SK-N-SH (cell line): Measurements from ENCODE around the gene CLGN. TPM values are rescaled to one million over a fixed set of nuclear protein-coding genes. Genes with fewer than 3 reads are reported as not detected.

Experiments
- CTCF ChIA-PET: fragments of 300-600, 350-600 bp; formaldehyde crosslinking; extraction: SDS; loops from one replicate; lab custom pipeline; 2021; lab: Yijun Ruan, JAX
- POLR2A ChIA-PET: fragments of 350-600 bp; sonication (Branson Sonifier 250); formaldehyde crosslinking; extraction: SDS; loops from one replicate; lab custom pipeline; 2020; ENCODE audit warnings: antibody characterized with exemption, inconsistent platforms; lab: Yijun Ruan, JAX
- DNase-seq: peaks from one replicate; pipeline ENCODE4 v3.0.0; 2012
- H2AFZ ChIP-seq: fragments of 200-600 bp; sonication (generic); 2 replicates; pipeline ENCODE4 v1.8.1; 2016; ENCODE audit warnings: antibody characterized with exemption, mild to moderate bottlenecking, low read depth
- H3F3A ChIP-seq: fragments of 200-600 bp; sonication (generic); replicated peaks from 2 replicates; pipeline ENCODE3; 2016; ENCODE audit warnings: antibody characterized with exemption, mild to moderate bottlenecking; ENCODE audit not compliant: insufficient read depth
- H3K27ac ChIP-seq, 2 experiments: fragments of 200-500 bp in 1 of 2; fragments of 200-600 bp in 1 of 2; sonication (Bioruptor generic) in 1 of 2; sonication (generic), shearing (Covaris generic) in 1 of 2; 2 replicates each; pipeline versions ENCODE4 v1.5.1 to v1.6.1; 2014 to 2016; ENCODE audit warnings: low read depth in 2 of 2, inconsistent platforms in 1 of 2, low read length in 1 of 2, mild to moderate bottlenecking in 1 of 2, mixed read lengths in 1 of 2
- H3K27me3 ChIP-seq: fragments of 200-600 bp; sonication (generic), shearing (Covaris generic); 2 replicates; pipeline ENCODE4 v1.6.1; 2016; ENCODE audit warnings: mixed run types; ENCODE audit not compliant: insufficient read depth
- H3K36me3 ChIP-seq, 2 experiments: fragments of 200-500 bp in 1 of 2; fragments of 200-600 bp in 1 of 2; sonication (Bioruptor generic) in 1 of 2; sonication (generic) in 1 of 2; replicated peaks in 1 of 2; 2 replicates each; pipeline versions ENCODE3 to v1.5.1; 2014 to 2016; ENCODE audit warnings: low read length in 1 of 2, mild to moderate bottlenecking in 1 of 2; ENCODE audit not compliant: insufficient read depth in 2 of 2, control insufficient read depth in 1 of 2
- H3K4me1 ChIP-seq, 2 experiments: fragments of 200-500 bp in 1 of 2; fragments of 200-600 bp in 1 of 2; sonication (Bioruptor generic) in 1 of 2; sonication (generic), shearing (Covaris generic) in 1 of 2; 2 replicates each; pipeline versions ENCODE4 v1.5.1 to v1.6.1; 2014 to 2016; ENCODE audit warnings: low read depth in 1 of 2, low read length in 1 of 2, mixed run types in 1 of 2; ENCODE audit not compliant: insufficient read depth in 2 of 2, control insufficient read depth in 1 of 2
- H3K4me2 ChIP-seq: fragments of 200-600 bp; sonication (generic), shearing (Covaris generic); 2 replicates; pipeline ENCODE4 v1.6.1; 2017; ENCODE audit warnings: mixed run types
- H3K4me3 ChIP-seq, 2 experiments: fragments of 200-500 bp in 1 of 2; fragments of 200-600 bp in 1 of 2; sonication (Bioruptor generic) in 1 of 2; sonication (generic), shearing (Covaris generic) in 1 of 2; 2 replicates each; pipeline versions ENCODE4 v1.5.1 to v1.8.1; 2014 to 2016; ENCODE audit warnings: low read depth in 2 of 2, inconsistent platforms in 1 of 2, low read length in 1 of 2, mild to moderate bottlenecking in 1 of 2, mixed read lengths in 1 of 2, moderate library complexity in 1 of 2
- H3K79me2 ChIP-seq: fragments of 200-600 bp; sonication (generic); 2 replicates; pipeline ENCODE4 v1.8.1; 2017; ENCODE audit warnings: mild to moderate bottlenecking; ENCODE audit not compliant: insufficient read depth
- H3K9ac ChIP-seq: fragments of 200-600 bp; sonication (generic); 2 replicates; pipeline ENCODE4 v1.6.1; 2017; ENCODE audit warnings: mixed run types
- H3K9me2 ChIP-seq: fragments of 200-600 bp; sonication (generic); 2 replicates; pipeline ENCODE4 v1.6.1; 2017; ENCODE audit warnings: mixed run types
- H3K9me3 ChIP-seq: fragments of 200-600 bp; sonication (generic); 2 replicates; pipeline ENCODE4 v1.6.1; 2017; ENCODE audit warnings: mixed run types, mild to moderate bottlenecking, moderate library complexity
- H4K20me1 ChIP-seq: fragments of 200-600 bp; sonication (generic); 2 replicates; pipeline ENCODE4 v1.6.1; 2017; ENCODE audit warnings: mild to moderate bottlenecking, mixed run types; ENCODE audit not compliant: insufficient read depth
- ELF1 ChIP-seq: IDR thresholded peaks from 2 replicates; pipeline ENCODE4 v1.4.0; 2012
- EP300 ChIP-seq, 2 experiments: IDR thresholded peaks; 2 replicates each; pipeline versions ENCODE4 v1.4.0 to v1.6.1; 2012; ENCODE audit warnings: borderline replicate concordance in 1 of 2, low read depth in 1 of 2, low read length in 1 of 2
- EZH2phosphoT487 ChIP-seq: fragments of 200-600 bp; sonication (generic); IDR thresholded peaks from 2 replicates; pipeline ENCODE4 v1.6.1; 2017; ENCODE audit warnings: low read depth, mixed run types, mild to moderate bottlenecking, antibody characterized with exemption, moderate library complexity, borderline replicate concordance
- FOXM1 ChIP-seq: IDR thresholded peaks from 2 replicates; pipeline ENCODE4 v1.4.0; 2012; ENCODE audit warnings: low read depth, mild to moderate bottlenecking
- GABPA ChIP-seq: IDR thresholded peaks from 2 replicates; pipeline ENCODE4 v1.4.0; 2012; ENCODE audit warnings: low read depth, mild to moderate bottlenecking
- GATA2 ChIP-seq: sonication (generic); formaldehyde crosslinking; IDR thresholded peaks from 2 replicates; pipeline ENCODE4 v1.5.0; 2020; ENCODE audit warnings: mild to moderate bottlenecking, missing genetic modification reagents
- JUND ChIP-seq: IDR thresholded peaks from 2 replicates; pipeline ENCODE4 v1.4.0; 2012
- MAX ChIP-seq: IDR thresholded peaks from 2 replicates; pipeline ENCODE4 v1.4.0; 2012; ENCODE audit warnings: low read depth
- NRF1 ChIP-seq: IDR thresholded peaks from 2 replicates; pipeline ENCODE4 v1.6.1; 2012; ENCODE audit warnings: low read depth, mild to moderate bottlenecking, low read length
- RAD21 ChIP-seq: IDR thresholded peaks from 2 replicates; pipeline ENCODE4 v1.6.1; 2012; ENCODE audit warnings: mild to moderate bottlenecking, low read length
- RFX5 ChIP-seq: IDR thresholded peaks from 2 replicates; pipeline ENCODE4 v1.6.1; 2012; ENCODE audit warnings: mild to moderate bottlenecking, improper control_type of control experiment, low read length
- RXRA ChIP-seq: IDR thresholded peaks from 2 replicates; pipeline ENCODE4 v1.4.0; 2012; ENCODE audit warnings: low read depth, mild to moderate bottlenecking, borderline replicate concordance
- SIN3A ChIP-seq: IDR thresholded peaks from 2 replicates; pipeline ENCODE4 v1.6.1; 2012; ENCODE audit warnings: low read depth, mild to moderate bottlenecking, low read length, moderate library complexity, borderline replicate concordance
- SMC3 ChIP-seq: IDR thresholded peaks from 2 replicates; pipeline ENCODE4 v1.6.1; 2012; ENCODE audit warnings: low read depth, low read length, improper control_type of control experiment
- TAF1 ChIP-seq: IDR thresholded peaks from 2 replicates; pipeline ENCODE4 v1.6.1; 2012; ENCODE audit warnings: low read depth, mild to moderate bottlenecking, low read length, moderate library complexity, borderline replicate concordance
- TCF12 ChIP-seq: IDR thresholded peaks from 2 replicates; pipeline ENCODE4 v1.4.0; 2012
- USF2 ChIP-seq: fragments of 150-350 bp; IDR thresholded peaks from 2 replicates; pipeline ENCODE4 v1.6.1; 2017; ENCODE audit warnings: antibody characterized with exemption, low read length, low read depth, borderline replicate concordance
- ZBTB33 ChIP-seq: IDR thresholded peaks from 2 replicates; pipeline ENCODE4 v1.4.0; 2012; ENCODE audit warnings: low read depth, borderline replicate concordance
- WGBS: methylation state at CpG from one replicate; pipeline ENCODE4 v1.1.6; 2017; ENCODE audit warnings: low lambda C conversion rate; 5-methylcytosine and 5-hydroxymethylcytosine counted together
- polyA plus RNA-seq, 3 experiments: library from polyadenylated mRNA; depleted of rRNA; stranded (reverse); fragments of >200 nt; gene quantifications; 2 replicates each; pipeline ENCODE4 v1.2.3, GENCODE V29; 2012
- TF ChIP-seq, protein P1 (sequence below): IDR thresholded peaks from 2 replicates; pipeline ENCODE4 v1.4.0; 2012; ENCODE audit warnings: low read depth, borderline replicate concordance
- TF ChIP-seq, protein P2 (sequence below): fragments of 150-350 bp; IDR thresholded peaks from 2 replicates; pipeline ENCODE4 v1.6.1; 2016; ENCODE audit warnings: mild to moderate bottlenecking, low read depth, low read length

CLGN gene
- polyA plus RNA-seq, 1 of the 3 experiments (the other 2 are of a cell fraction), result 0.72 TPM

- Histone ChIP-seq H3K36me3 (no peaks in the 10 kb centered on the region), H4K20me1 (no peaks in the 10 kb centered on the region), H3K9me2 (no peaks in the 10 kb centered on the region), H3K27me3 (no peaks in the 10 kb centered on the region), H3K4me2 (no peak overlapping the region), H3K4me1 (no peaks in the 10 kb centered on the region), H3F3A (no peaks in the 10 kb centered on the region), H2AFZ (no peak overlapping the region), H3K79me2 (no peaks in the 10 kb centered on the region), H3K27ac (no peak overlapping the region), H3K9me3 (no peaks in the 10 kb centered on the region)
- CTCF ChIA-PET, result interaction anchor here (1.0 kb wide), 1 partner anchor 36 kb away, joined by 3 read pairs; no protein-coding TSS in a partner anchor
- TF ChIP-seq, protein P1, sequence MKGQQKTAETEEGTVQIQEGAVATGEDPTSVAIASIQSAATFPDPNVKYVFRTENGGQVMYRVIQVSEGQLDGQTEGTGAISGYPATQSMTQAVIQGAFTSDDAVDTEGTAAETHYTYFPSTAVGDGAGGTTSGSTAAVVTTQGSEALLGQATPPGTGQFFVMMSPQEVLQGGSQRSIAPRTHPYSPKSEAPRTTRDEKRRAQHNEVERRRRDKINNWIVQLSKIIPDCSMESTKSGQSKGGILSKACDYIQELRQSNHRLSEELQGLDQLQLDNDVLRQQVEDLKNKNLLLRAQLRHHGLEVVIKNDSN, result no peak
- TF ChIP-seq FOXM1 (no peak), EZH2phosphoT487 (no peak), NRF1 (no peak), SIN3A (no peak)
- TF ChIP-seq, all 33 proteins: peak for 0
- no peak for DNase-seq
- H3K4me3 ChIP-seq, result no peak overlapping the region
- 82% methylated on average over 5 of the region's 5 CpGs for WGBS
- POLR2A ChIA-PET, result no interaction called here
- H3K9ac ChIP-seq, result no peak overlapping the region
These were observed 31.8 kb downstream of the CLGN start for GRCh38 chr4:140395668-140396067.

GRCh38 chr4:140388015-140388414 lies 39.4 kb downstream of the CLGN start:
- CTCF ChIA-PET, result interaction anchor here (1.3 to 2.6 kb wide), 3 partner anchors 15 to 39 kb away, joined by 4 to 7 read pairs (median 5); partner anchors contain the start of genes CLGN and SCOC
- POLR2A ChIA-PET, result no interaction called here
- Histone ChIP-seq H3K4me3 (no peak overlapping the region), H3K27me3 (no peaks in the 10 kb centered on the region), H3K9me2 (no peaks in the 10 kb centered on the region), H3K27ac (no peak overlapping the region), H3K9me3 (no peaks in the 10 kb centered on the region), H3K36me3 (peaks cover 0 to 8% of the 10 kb centered on the region in 2 experiments), H3K4me2 (no peak overlapping the region), H3K9ac (no peak overlapping the region), H3K79me2 (no peaks in the 10 kb centered on the region), H3K4me1 (no peaks in the 10 kb centered on the region), H3F3A (no peaks in the 10 kb centered on the region), H2AFZ (no peak overlapping the region), H4K20me1 (no peaks in the 10 kb centered on the region)
- TF ChIP-seq SMC3 (no peak), SIN3A (no peak), TCF12 (no peak), RFX5 (no peak), ZBTB33 (no peak), RAD21 (no peak), EZH2phosphoT487 (no peak), EP300 (IDR thresholded peaks at IDR 0.05; ENCODE audit: borderline replicate concordance in 1 of 2, low read depth in 1 of 2, low read length in 1 of 2) (no peak), ELF1 (no peak), RXRA (no peak), GATA2 (CRISPR knock-in tag) (no peak), TAF1 (no peak), JUND (no peak), USF2 (no peak), MAX (no peak), NRF1 (no peak), GABPA (no peak)
- TF ChIP-seq, protein P1, result no peak
- TF ChIP-seq, protein P2, sequence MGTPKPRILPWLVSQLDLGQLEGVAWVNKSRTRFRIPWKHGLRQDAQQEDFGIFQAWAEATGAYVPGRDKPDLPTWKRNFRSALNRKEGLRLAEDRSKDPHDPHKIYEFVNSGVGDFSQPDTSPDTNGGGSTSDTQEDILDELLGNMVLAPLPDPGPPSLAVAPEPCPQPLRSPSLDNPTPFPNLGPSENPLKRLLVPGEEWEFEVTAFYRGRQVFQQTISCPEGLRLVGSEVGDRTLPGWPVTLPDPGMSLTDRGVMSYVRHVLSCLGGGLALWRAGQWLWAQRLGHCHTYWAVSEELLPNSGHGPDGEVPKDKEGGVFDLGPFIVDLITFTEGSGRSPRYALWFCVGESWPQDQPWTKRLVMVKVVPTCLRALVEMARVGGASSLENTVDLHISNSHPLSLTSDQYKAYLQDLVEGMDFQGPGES, result no peak
- no peak for DNase-seq
- 96% methylated on average over 1 of the region's 1 CpG for WGBS
